Hypothalamus (tissue), 51 donors: ENCODE measurements around the gene CAPG.

ENCODE experiments used
- DNase-seq, 51 donors: peaks; one replicate each; lab custom pipeline; 2025; lab: John Stamatoyannopoulos, UW

CAPG gene, protein sequence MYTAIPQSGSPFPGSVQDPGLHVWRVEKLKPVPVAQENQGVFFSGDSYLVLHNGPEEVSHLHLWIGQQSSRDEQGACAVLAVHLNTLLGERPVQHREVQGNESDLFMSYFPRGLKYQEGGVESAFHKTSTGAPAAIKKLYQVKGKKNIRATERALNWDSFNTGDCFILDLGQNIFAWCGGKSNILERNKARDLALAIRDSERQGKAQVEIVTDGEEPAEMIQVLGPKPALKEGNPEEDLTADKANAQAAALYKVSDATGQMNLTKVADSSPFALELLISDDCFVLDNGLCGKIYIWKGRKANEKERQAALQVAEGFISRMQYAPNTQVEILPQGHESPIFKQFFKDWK

GRCh38 chr2:85409845-85410583 is at the start of gene CAPG:
Gene CAPG, minus strand, starts transcription at chr2:85410366. Its CDS starts 8,221 bp downstream, at chr2:85402145.
- peak in 5 of 51 donors; percentile 15 to 33 (median 28) for DNase-seq

DNA sequence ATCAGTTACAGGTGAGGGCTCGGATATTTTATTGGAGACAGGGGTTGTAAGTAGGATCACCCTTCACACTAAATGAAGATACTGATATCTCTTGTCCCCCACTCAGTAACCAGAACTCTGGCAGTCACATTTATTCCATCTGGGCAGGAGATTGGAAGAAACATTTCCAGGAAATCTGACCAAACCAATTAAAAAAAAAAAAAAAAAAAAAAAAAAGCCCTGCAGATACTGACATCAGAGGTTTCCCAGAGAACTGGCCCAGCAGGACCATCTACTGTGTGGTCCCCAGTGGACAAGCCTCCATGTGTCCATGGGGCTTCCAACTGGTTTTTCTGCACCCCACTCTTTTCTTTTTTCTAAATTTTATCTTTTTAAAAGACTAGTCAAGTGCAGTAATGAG is 49.6 kb upstream of the CAPG start:
- no peak for DNase-seq

DNA sequence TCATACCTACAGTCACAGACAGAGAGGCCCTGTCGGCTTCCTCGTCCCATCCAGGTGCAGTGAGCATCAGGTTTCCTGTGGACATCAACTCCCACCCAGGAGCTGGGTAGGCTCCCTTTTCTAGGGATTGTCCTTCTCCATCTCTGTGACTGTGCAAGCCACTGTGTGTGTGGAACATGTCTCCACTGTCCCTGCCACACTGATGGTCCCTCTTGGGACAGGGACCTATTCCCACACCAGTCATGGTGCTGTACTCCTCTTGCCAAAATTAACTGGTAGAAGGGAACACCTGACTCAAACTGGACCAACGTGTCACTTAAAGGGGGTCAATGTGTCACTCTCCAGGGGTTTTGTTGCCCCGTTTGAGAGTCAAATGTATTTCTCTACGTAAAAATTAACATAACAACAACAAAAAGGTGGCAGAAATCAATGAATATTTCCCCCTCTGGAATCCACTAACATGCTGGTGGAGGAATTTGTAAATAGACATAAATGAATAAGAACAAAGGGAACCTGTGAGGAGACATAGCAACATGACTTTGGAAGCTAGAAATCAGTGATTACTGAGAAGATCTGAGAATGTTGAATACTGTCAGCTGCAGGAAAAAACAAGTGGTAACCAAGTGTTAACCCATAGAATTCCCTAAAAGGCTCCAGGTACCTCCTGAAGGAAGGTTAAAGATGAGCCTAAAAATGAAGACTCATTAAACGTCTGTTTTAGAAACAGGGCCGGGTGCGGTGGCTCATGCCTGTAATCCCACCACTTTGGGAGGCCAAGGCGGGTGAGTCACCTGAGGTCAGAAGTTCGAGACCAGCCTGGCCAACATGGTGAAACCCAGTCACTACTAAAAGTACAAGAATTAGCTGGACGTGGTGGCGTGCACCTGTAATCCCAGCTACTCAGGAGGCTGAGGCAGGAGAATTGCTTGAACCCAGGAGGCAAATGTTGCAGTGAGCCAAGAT is 48.7 kb upstream of the CAPG start:
- no peak for DNase-seq

DNA sequence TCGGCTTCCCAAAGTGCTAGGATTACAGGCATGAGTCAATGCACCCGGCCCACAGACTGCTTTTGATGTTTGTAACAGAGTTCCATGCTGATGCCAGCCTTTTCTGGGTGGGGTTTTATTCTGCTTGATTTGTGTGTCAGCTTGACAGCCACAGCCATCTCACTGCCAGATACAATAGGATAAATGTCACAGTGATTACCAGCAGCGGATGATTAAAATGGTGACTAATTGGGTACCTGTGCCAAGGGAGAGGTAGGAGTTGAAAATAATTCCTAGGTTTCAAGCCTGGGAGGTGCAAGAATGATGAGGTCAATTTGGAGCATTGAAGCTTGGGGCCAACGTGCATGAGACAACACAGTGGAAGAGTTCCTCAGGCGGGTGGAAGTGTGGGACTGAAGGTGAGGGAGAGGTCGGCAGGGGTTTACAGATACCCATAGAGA is 47.7 kb upstream of the CAPG start:
- DNase-seq, result peak in 2 of 51 donors; percentile 10 to 62

- DNase-seq, result no peak
Observed at GRCh38 chr2:85457043-85457442, 46.9 kb upstream of the CAPG start.

GRCh38 chr2:85455552-85456090 is 45.5 kb upstream of the CAPG start:
- no peak for DNase-seq

- no peak for DNase-seq
Observed at GRCh38 chr2:85453571-85453970, 43.4 kb upstream of the CAPG start.

DNA sequence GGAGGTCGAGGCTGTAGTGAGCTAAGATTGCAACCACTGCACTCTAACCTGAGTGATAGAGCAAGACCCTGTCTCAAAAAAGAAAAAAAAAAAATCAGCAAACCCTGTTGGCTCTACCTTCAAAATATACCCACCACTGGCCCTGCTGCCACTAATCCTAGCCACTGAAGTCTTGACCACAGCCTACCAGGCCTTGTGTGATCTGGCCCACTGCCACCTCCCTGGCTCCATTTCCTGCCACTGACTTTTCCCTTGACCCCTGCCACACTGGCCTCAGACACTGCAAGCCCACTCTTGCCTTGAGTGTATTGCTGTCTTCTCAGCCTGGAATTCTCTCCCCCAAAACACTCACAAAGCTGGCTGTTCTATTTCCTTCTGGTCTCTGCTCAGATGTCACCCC is 42.1 kb upstream of the CAPG start:
- no peak for DNase-seq

GRCh38 chr2:85449214-85449588 is 39.0 kb upstream of the CAPG start:
- DNase-seq, result peak in 1 of 51 donors; percentile 22

GRCh38 chr2:85448461-85449213 is 38.5 kb upstream of the CAPG start:
- DNase-seq, result no peak

GRCh38 chr2:85447222-85447585 is 37.0 kb upstream of the CAPG start:
- DNase-seq, result peak in 19 of 51 donors; percentile 12 to 73 (median 44)

GRCh38 chr2:85446296-85447221 is 36.4 kb upstream of the CAPG start:
- peak in 8 of 51 donors; percentile 17 to 60 (median 46) for DNase-seq

- DNase-seq, result peak in 6 of 51 donors; percentile 19 to 50 (median 36)
Observed at GRCh38 chr2:85445316-85446295, 35.4 kb upstream of the CAPG start.

GRCh38 chr2:85444629-85445172 is 34.5 kb upstream of the CAPG start:
- DNase-seq, result no peak

DNA sequence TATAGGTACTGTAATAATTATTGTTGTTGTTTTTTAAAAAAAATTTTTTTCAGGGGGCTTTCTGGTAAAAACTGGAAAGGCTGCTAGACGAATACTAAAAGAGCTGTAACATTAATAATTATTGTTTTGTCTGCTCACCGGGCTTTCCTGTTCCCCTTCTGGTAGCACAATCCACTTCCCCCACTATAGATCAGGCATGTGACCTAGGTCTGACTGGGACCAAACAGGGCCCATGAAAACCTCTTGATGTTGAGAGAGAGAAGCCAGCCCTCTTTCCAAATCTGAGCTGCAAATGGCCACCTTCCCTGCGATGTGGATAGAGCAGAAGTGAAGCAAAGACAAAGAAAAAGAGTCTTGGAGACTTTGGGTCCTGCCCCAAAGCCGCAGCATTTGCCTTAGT is 31.7 kb upstream of the CAPG start:
- no peak for DNase-seq

DNA sequence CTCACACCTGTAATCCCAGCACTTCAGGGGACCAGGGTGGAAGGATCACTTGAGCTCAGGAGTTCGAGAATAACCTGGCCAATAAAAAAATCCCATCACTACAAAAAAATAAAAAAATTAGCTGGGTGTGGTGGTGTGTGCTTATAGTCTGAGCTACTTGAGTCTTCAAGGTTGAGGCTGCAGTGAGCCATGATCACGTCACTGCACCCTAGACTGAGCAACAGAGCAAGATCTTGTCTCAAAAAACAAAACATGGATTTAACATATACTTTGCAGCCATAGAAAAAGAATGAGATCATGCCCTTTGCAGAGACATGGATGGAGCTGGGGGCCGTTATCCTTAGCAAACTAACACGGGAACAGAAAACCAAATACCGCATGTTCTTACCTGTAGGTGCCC is 30.6 kb upstream of the CAPG start:
- DNase-seq, result no peak

DNA sequence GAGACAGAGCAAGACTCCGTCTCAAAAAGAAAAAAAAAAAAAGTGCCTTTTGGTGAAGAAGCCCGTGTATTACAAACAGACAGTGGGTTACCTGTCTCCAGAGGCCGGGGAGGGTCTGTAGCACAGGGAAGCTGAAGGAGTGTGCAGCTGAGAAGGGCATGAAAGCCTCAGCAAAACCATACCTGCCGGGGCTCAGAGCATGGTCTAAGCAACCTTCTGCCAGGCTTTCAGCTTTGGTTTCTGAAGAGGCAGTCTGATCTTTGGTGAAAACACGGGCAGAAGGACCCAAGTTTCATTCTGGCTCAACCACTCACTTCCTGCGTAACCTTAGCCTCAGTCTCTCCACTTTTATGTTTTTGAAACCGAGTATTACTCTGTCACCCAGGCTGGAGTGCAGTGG is 29.8 kb upstream of the CAPG start:
- no peak for DNase-seq
